Measurements from ENCODE around the gene CDYL.

CDYL gene

GRCh38 chr6:4994741-4995140 lies 218.5 kb downstream of the CDYL start:
- TF ChIP-seq CTCF (IDR thresholded peaks at IDR 0.05): no peak

GRCh38 chr6:4997862-4998261 lies 221.7 kb downstream of the CDYL start:
- TF ChIP-seq CTCF (IDR thresholded peaks at IDR 0.05): no peak

GRCh38 chr6:4999586-4999985 lies 223.4 kb downstream of the CDYL start:
- TF ChIP-seq CTCF (IDR thresholded peaks at IDR 0.05): no peak

- TF ChIP-seq CTCF (IDR thresholded peaks at IDR 0.05): peak; percentile 74
These were observed 227.6 kb downstream of the CDYL start, which contains the start of gene RPP40 for GRCh38 chr6:5003604-5004372. TSS of gene RPP40 (minus strand) at chr6:5004037. CDS start at chr6:5004002, 35 bp downstream.

- TF ChIP-seq CTCF (IDR thresholded peaks at IDR 0.05): no peak
These were observed 228.3 kb downstream of the CDYL start for GRCh38 chr6:5004373-5005037.

Data from LNCAP (cell line).